Upper lobe of left lung (tissue), 6 donors: ENCODE results near the gene DIP2A. TPM values are rescaled to one million over a fixed set of nuclear protein-coding genes. Genes with fewer than 3 reads are reported as not detected.

Experiments used
- ATAC-seq, 2 donors: fragments of 200-7000 bp; cut with Tn5 transposase; one replicate each; pipeline ENCODE4 v1.9.1; 2022; ENCODE audit warnings: mild to moderate bottlenecking in 2 of 2, moderate library complexity in 2 of 2; ENCODE audit not compliant: low FRiP score in 2 of 2
- DNase-seq, 2 donors: peaks; one replicate each; pipeline ENCODE4 v3.0.0-alpha.2; 2019 to 2020
- H3K27ac ChIP-seq, 4 donors: fragments of 200-600 bp; sonication (generic); one replicate each; pipeline ENCODE4 v1.5.1; 2016 to 2019
- H3K27me3 ChIP-seq, 4 donors: fragments of 200-600 bp; sonication (generic); one replicate each; pipeline ENCODE4 v1.5.1; 2017 to 2019
- H3K36me3 ChIP-seq, 4 donors: fragments of 200-600 bp; sonication (generic); one replicate each; pipeline ENCODE4 v1.5.1; 2016 to 2019
- H3K4me1 ChIP-seq, 4 donors: fragments of 200-600 bp; sonication (generic); one replicate each; pipeline ENCODE4 v1.5.1; 2018 to 2019
- H3K4me3 ChIP-seq, 4 donors: fragments of 200-600 bp; sonication (generic); one replicate each; pipeline ENCODE4 v1.5.1; 2017 to 2019; ENCODE audit warnings: mild to moderate bottlenecking in 2 of 4, moderate library complexity in 1 of 4
- H3K9me3 ChIP-seq, 4 donors: fragments of 200-600 bp; sonication (generic); one replicate each; pipeline ENCODE4 v1.5.1; 2018 to 2019
- EP300 ChIP-seq, 4 donors: sonication (generic); formaldehyde crosslinking; IDR thresholded peaks; one replicate each; pipeline ENCODE4 v1.5.1; 2017; ENCODE audit warnings: antibody characterized with exemption in 4 of 4, control low read depth in 2 of 4
- POLR2A ChIP-seq, 4 donors: fragments of 450-650 bp; IDR thresholded peaks; one replicate each; pipeline ENCODE4 v1.5.1; 2016 to 2017; ENCODE audit warnings: antibody characterized with exemption in 4 of 4, mild to moderate bottlenecking in 2 of 4
- POLR2AphosphoS5 ChIP-seq, 2 donors: sonication (generic); formaldehyde crosslinking; IDR thresholded peaks; one replicate each; pipeline ENCODE4 v1.5.1; 2017; ENCODE audit warnings: antibody characterized with exemption in 2 of 2
- WGBS, 2 donors: methylation state at CpG; one replicate each; pipeline ENCODE4 v1.1.5; 2017 to 2018; 5-methylcytosine and 5-hydroxymethylcytosine counted together
- total RNA-seq, 6 donors: library from RNA; depleted of rRNA in 4 of 6; stranded (reverse); fragments of >200 nt in 4 of 6; gene quantifications; one replicate each; pipeline versions ENCODE4 v1.1.0 to v1.2.1, GENCODE V29; 2016 to 2021
- TF ChIP-seq, protein P1 (sequence below), 6 experiments: fragments of 450-650 bp in 4 of 6; fragments of 200-600 bp in 2 of 6; sonication (generic) in 2 of 6; IDR thresholded peaks; one replicate each; pipeline ENCODE4 v1.5.1; 2016 to 2019; ENCODE audit warnings: antibody characterized with exemption in 6 of 6
- donor health status: DM: no; HTN: no; CAD: no; lungs with moderate emphysema.
- donor health status: DM: no; HTN: yes; CAD: no; lungs with severe emphysema.

DIP2A gene
- total RNA-seq, 6 donors from 2014 or later: 22.6 to 144 (median 43.0) TPM

GRCh38 chr21:46608672-46609111, 150.0 kb downstream of the DIP2A start:
- no peak for ATAC-seq
- Histone ChIP-seq H3K4me1 (peaks cover 4 to 20% (median 17%) of the 10 kb centered on the region in 4 donors), H3K27ac (no peak overlapping the region), H3K36me3 (no peaks in the 10 kb centered on the region), H3K4me3 (no peak overlapping the region), H3K27me3 (no peaks in the 10 kb centered on the region), H3K9me3 (peaks cover 0 to 4% (median 0%) of the 10 kb centered on the region in 4 donors)
- WGBS, 2 donors: 84 to 86% methylated on average over 3 of the region's 3 CpGs
- TF ChIP-seq EP300 (IDR thresholded peaks at IDR 0.05) (no peak), POLR2AphosphoS5 (IDR thresholded peaks at IDR 0.05) (no peak), POLR2A (IDR thresholded peaks at IDR 0.05) (no peak)
- TF ChIP-seq, protein P1, sequence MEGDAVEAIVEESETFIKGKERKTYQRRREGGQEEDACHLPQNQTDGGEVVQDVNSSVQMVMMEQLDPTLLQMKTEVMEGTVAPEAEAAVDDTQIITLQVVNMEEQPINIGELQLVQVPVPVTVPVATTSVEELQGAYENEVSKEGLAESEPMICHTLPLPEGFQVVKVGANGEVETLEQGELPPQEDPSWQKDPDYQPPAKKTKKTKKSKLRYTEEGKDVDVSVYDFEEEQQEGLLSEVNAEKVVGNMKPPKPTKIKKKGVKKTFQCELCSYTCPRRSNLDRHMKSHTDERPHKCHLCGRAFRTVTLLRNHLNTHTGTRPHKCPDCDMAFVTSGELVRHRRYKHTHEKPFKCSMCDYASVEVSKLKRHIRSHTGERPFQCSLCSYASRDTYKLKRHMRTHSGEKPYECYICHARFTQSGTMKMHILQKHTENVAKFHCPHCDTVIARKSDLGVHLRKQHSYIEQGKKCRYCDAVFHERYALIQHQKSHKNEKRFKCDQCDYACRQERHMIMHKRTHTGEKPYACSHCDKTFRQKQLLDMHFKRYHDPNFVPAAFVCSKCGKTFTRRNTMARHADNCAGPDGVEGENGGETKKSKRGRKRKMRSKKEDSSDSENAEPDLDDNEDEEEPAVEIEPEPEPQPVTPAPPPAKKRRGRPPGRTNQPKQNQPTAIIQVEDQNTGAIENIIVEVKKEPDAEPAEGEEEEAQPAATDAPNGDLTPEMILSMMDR (IDR thresholded peaks at IDR 0.05): no peak
- no peak for DNase-seq

- peaks cover 4 to 17% (median 13%) of the 10 kb centered on the region in 4 donors for H3K4me1 ChIP-seq
- H3K27me3 ChIP-seq: no peaks in the 10 kb centered on the region
- ATAC-seq (no peak), DNase-seq (no peak)
- H3K9me3 ChIP-seq: peaks cover 0 to 4% (median 0%) of the 10 kb centered on the region in 4 donors
- no peaks in the 10 kb centered on the region for H3K36me3 ChIP-seq
- no peak overlapping the region for H3K4me3 ChIP-seq
- TF ChIP-seq POLR2A (IDR thresholded peaks at IDR 0.05) (no peak), POLR2AphosphoS5 (IDR thresholded peaks at IDR 0.05) (no peak), EP300 (IDR thresholded peaks at IDR 0.05) (no peak)
- TF ChIP-seq, protein P1 (IDR thresholded peaks at IDR 0.05): no peak
- H3K27ac ChIP-seq: no peak overlapping the region
- WGBS, 2 donors: 86 to 89% methylated on average over 6 of the region's 6 CpGs
Measured at GRCh38 chr21:46610018-46610701, 151.5 kb downstream of the DIP2A start.

DNA sequence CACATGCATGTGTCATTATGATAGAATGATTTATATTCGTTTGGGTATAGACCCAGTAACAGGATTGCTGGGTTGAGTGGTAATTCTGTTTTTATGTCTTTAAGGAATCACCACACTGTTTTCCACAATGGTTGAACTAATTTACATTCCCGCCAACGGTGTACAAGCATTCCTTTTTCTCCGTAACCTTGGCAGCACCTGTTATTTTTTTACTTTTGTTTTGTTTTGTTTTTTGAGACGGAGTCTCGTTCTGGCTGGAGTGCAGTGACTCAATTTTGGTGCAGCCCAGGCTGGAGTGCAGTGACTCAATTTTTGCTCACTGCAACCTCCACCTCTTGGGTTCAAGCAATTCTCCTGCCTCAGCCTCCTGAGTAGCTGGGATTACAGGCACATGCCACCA, 154.7 kb downstream of the DIP2A start:
- WGBS, 2 donors: 86 to 90% methylated on average over 6 of the region's 6 CpGs
- TF ChIP-seq, protein P1 (IDR thresholded peaks at IDR 0.05): no peak
- no peak for TF ChIP-seq POLR2A (IDR thresholded peaks at IDR 0.05)
- no peak for TF ChIP-seq EP300 (IDR thresholded peaks at IDR 0.05)
- TF ChIP-seq POLR2AphosphoS5 (IDR thresholded peaks at IDR 0.05): no peak
- no peak for ATAC-seq

DNA sequence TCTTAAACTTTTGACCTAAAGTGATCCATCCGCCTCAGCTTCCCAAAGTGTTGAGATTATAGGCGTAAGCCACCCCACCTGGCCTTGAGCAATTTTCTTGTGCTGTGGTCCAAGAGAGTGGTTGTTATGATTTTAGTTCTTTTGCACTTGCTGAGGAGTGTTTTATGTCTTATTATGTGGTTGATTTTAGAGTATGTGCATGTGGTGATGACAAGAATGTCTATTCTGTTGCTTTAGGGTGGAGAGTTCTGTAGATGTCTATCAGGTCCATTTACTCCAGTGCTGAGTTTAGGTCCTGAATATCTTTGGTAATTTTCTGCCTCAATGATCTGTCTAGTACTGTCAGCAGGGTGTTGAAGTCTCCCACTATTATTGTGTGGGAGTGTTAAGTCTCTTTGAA, 157.4 kb downstream of the DIP2A start:
- ATAC-seq: no peak
- 95 to 98% methylated on average over 2 of the region's 2 CpGs for WGBS, 2 donors

More for the DNA sequence above, 154.7 kb downstream of the DIP2A start:
- Histone ChIP-seq H3K4me1 (no peaks in the 10 kb centered on the region), H3K27ac (no peak overlapping the region), H3K27me3 (no peaks in the 10 kb centered on the region), H3K36me3 (no peaks in the 10 kb centered on the region), H3K4me3 (no peak overlapping the region), H3K9me3 (peaks cover 0 to 4% (median 0%) of the 10 kb centered on the region in 4 donors)
- no peak for DNase-seq

More for the DNA sequence above, 157.4 kb downstream of the DIP2A start:
- no peaks in the 10 kb centered on the region for H3K36me3 ChIP-seq
- no peak overlapping the region for H3K4me3 ChIP-seq
- no peaks in the 10 kb centered on the region for H3K4me1 ChIP-seq
- no peaks in the 10 kb centered on the region for H3K9me3 ChIP-seq
- DNase-seq: no peak
- H3K27ac ChIP-seq: no peak overlapping the region
- no peaks in the 10 kb centered on the region for H3K27me3 ChIP-seq
- TF ChIP-seq, protein P1 (IDR thresholded peaks at IDR 0.05): no peak
